NCI-H2029 (cell line): ENCODE results near the gene CDC40.

ENCODE experiments used
- DNase-seq: peaks from one replicate; lab custom pipeline; 2025; lab: John Stamatoyannopoulos, UW

The CDC40 gene

GRCh38 chr6:110180228-110181008, at the start of gene CDC40:
Gene CDC40 (plus strand): TSS chr6:110180427. CDS start chr6:110180445, 18 bp downstream.
- no peak for DNase-seq

GRCh38 chr6:110137924-110138887, 42.0 kb upstream of the CDC40 start:
- DNase-seq, result no peak

- DNase-seq, result no peak
Observed at GRCh38 chr6:110139052-110139451, 41.2 kb upstream of the CDC40 start.

- no peak for DNase-seq
Observed at GRCh38 chr6:110140650-110141049, 39.6 kb upstream of the CDC40 start.

GRCh38 chr6:110147870-110148269, 32.4 kb upstream of the CDC40 start:
- DNase-seq, result no peak

GRCh38 chr6:110158479-110158878, 21.7 kb upstream of the CDC40 start:
- DNase-seq, result no peak

- no peak for DNase-seq
Observed at GRCh38 chr6:110170081-110170480, 10.1 kb upstream of the CDC40 start.

- no peak for DNase-seq
Observed at GRCh38 chr6:110173506-110174132, 6.6 kb upstream of the CDC40 start.

- DNase-seq, result peak; percentile 23
Observed at GRCh38 chr6:110178626-110179405, 1.4 kb upstream of the CDC40 start.

GRCh38 chr6:110179406-110180227, 610 bp upstream of the CDC40 start, which contains the start of gene WASF1:
Gene WASF1 (minus strand): TSS chr6:110179670. CDS start chr6:110127601, 52,069 bp downstream.
- DNase-seq, result peak; percentile 95

GRCh38 chr6:110181131-110182030, 1.2 kb downstream of the CDC40 start:
- DNase-seq, result no peak

- no peak for DNase-seq
Observed at GRCh38 chr6:110183292-110183885, 3.2 kb downstream of the CDC40 start.

GRCh38 chr6:110185879-110186278, 5.7 kb downstream of the CDC40 start:
- DNase-seq, result no peak

GRCh38 chr6:110188791-110189190, 8.6 kb downstream of the CDC40 start:
- DNase-seq, result no peak

- no peak for DNase-seq
Observed at GRCh38 chr6:110190726-110191125, 10.5 kb downstream of the CDC40 start.

- DNase-seq, result no peak
Observed at GRCh38 chr6:110191477-110191876, 11.2 kb downstream of the CDC40 start.

GRCh38 chr6:110195639-110196038, 15.4 kb downstream of the CDC40 start:
- DNase-seq, result no peak

GRCh38 chr6:110196874-110197273, 16.6 kb downstream of the CDC40 start:
- DNase-seq, result no peak

- DNase-seq, result no peak
Observed at GRCh38 chr6:110198561-110198960, 18.3 kb downstream of the CDC40 start.
